Amniotic epithelial cell (primary cell): ENCODE measurements around the gene ST8SIA5.

Experiments
- DNase-seq: peaks from one replicate; pipeline ENCODE4 v3.0.0-alpha.2; 2010; ENCODE audit warnings: low read depth

The ST8SIA5 gene

DNA sequence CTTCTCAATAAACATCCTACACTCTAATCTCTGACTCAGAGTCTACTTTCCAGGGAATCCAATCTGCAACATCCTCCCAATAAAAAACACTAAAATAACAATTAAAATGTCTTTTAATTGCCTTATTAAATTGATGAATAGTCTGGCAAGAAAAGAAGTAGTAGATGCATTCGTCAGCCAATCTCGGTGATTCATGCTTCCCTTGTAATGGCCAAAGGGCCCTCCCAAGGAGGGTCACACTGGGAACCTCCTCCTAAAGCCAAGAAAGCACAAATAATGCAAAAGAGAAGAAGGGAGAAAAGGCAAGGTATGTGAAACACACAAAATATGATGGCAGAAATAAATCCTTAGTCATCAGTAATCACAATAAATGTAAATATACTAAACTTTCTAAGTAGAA is 16.8 kb downstream of the ST8SIA5 start:
- DNase-seq = no peak

DNA sequence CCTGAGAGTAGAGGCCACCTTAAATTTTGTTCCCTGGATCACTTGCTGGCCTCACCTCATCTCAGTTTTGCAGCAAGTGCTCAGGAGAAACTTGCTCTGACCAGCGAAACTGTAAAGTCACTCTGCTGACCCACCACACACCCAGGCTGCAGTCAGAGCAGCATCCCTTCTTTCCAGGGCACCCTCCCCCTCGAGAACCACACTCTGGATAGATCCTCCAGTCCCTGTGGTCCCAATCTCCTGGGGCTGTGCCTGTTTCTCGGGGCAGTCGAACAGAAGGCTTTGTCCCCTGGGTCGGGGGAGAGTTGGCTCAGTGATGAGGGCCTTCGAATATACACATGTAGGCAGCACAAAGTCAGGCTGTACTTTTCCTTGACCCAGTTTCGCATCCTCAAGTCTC is 18.4 kb downstream of the ST8SIA5 start:
- no peak for DNase-seq

DNA sequence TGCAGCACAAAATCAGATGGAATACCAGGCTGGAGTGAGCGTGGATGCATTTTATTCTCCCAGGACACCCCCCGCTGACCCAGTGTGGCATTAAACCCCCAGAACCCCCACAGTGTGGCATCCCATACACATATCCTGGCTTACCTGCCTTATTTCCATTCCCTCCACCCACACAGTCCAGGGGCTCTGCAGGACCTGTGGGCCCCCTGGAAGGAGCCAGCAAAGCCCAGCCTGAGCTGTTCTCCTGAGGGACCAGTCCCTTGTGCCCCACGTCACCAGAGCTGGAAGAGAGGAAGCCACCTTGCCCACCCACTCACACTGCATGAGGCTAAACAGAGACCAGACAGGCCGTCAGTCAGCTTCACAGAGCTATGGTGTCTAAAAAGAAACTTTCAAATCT is 20.1 kb downstream of the ST8SIA5 start:
- no peak for DNase-seq

DNA sequence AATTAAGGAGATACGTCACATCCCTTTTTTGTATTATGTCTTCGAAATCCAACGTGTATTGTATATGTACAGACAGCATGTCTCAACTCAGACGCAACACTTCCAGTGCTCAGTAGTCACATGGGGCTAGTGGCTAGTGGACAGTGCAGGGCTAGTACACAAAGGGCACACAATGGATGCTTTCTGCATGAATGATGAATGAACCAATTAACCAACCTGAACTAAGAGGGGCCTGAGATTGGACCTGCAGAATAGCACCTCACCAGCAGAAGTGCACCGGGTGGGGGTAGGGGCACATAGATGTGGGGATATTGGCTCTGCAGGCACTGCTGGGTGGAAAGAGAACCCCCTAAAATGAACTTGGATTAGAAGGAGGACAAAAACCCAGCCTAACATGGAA is 20.7 kb downstream of the ST8SIA5 start:
- DNase-seq = no peak

DNA sequence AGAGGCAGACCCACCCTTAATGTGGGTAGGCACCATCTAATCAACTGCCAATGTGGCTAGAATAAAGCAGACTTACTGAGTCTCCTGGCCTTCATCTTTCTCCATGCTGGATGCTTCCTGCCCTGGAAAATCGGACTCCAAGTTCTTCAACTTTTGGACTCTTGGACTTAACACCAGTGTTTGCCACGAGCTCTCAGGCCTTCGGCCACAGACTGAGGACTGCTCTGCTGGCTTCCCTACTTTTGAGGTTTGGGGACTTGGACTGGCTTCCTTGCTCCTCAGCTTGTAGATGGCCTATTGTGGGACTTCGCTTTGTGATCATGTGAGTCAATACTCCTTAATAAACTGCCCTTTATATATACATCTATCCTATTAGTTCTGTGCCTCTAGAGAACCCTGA is 21.9 kb downstream of the ST8SIA5 start:
- no peak for DNase-seq

DNA sequence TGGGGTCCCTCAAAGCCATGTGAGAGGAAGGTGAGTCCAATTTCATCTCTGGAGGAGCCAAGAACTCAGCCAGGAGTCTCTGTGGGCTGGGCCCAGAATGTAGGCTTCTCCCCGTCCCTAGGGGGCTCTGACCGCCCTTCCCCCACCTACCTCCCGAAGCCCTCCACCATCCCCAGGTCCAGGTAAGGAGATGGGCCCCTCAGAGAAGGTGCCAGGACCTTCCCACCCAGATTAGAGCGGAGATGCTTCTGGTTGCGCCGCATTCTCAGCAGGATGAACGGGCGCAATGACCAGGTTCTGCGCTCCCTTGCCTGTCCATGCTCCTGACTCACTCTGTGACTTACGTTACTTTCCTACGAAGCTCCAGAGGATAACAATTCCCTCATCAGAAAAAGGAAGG is 23.0 kb downstream of the ST8SIA5 start:
- DNase-seq = no peak

DNA sequence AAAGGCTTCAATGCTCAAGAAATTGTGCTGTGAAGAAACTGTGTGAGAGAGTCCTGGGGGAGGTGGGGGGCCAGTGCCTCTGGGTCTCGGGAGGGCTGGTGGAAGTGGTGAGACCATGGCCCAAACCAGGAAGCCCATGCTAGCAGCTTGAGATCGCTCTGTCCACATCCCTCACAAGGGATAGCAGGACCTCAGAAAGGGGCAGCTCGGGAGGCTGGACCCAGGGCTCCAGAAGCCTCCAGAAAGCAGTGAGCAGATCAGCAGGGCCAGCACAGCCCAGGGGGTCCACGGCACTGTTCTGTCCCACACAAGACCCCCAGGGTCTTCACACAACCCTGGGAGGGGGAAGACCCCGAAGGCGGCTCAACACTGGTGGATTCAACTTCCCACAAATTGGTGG is 24.1 kb downstream of the ST8SIA5 start:
- no peak for DNase-seq

DNA sequence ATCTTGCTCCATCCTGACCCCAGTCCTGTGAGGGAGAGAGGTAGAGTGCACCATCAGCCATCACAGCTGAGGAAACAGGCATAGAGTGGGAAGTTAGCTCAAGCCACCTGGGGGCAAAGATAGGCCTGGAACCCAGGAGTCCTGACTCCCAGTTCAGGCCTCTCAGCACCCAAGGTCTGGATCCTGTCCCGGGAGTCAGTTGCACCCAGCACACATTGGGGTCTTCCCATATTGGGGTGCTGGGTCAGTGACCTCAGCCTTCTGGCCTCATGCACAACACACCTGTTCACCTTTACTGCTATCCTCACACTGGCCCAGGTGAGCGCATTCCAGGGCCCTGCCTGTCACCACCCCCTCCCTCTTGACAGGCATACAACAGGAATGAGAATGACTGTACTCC is 24.7 kb downstream of the ST8SIA5 start:
- no peak for DNase-seq

DNA sequence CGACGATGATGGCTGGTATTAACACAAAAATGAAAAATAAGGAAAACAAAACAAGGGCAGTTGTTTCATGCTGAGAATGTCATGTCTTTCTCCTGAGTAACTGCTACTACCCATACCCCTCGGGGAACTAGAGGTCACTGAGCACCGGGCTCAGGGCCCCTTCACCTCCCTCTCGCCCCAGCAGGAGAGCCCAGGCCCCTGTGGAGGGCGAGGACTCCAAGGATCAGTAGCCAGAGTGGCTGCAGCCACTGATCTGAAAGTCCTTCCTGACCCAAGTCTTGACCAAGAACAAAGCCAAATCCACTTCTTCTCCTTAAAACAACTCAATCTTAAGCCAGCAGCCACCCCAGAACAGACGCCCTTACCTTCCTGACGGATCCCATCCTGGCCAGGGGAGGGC is 25.5 kb downstream of the ST8SIA5 start:
- DNase-seq = no peak

DNA sequence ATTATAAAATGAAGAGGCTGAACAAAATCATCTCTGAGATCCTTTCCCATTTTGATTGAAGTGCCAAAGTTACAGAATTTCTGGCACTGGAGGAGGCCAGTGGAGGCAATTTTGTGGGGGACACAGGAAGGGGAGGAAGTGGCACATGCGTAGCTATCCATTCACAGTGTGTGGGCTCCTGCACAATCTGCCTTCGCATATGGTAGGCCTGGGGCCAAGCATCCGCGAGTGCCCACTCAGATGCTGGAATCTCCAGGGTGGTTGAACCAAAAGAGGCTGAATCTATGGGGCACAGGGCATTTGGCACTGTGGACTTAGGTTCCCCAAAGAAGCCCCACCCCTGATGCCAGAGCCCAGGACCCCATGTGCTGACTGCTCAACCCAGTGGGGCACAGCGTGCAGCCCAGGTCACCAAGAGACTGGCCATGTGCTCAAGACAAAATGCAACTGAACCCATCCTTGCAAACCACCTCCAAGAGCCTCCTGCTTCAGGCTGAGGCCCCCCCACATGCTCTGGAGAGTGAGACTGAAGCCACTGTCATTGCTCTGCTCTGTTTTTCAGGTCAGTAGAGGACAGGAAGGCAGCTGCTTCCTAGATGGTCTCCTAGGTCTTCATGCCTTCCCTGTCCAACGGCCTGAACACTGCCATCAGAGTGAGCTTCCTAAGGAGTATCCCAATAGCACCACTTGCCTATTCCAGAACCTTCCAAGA is 28.5 kb downstream of the ST8SIA5 start:
- no peak for DNase-seq

DNA sequence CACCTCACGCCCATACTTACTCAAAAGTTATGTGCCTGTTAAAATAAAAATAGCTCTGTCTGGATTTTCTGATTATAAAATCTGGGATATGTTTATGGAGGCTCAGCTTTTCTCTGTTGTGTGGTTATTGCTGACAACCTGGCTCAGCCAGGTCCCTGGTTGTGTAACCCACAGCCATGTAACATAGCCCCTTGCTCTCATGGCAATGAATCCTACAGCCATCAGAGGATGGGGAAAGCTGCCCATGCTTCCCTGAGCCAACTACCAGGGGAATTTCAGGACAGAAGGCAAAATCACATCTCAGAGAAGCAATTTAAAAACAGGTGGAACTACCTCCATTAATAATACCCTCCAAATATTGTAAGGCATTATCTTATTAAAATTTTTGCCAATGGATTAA is 29.7 kb downstream of the ST8SIA5 start:
- no peak for DNase-seq

DNA sequence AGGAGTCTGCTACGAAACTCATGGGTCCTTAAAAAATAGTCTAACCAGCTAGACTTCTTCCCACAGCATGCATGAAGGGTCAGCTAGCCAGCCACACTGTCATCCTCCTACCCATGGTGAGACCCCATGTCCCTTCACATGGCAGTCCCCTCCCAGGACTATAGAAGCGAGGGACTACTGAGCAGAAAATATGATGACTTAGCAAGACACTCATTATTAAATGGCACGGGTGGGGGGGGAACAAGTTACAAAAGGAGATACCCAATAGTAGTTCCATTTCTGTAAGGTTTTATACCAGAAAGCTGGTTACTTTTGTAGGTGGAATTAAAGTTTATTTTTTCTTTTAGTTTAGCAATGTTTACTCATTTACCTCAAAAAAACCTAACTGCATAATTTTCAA is 31.5 kb downstream of the ST8SIA5 start:
- DNase-seq = no peak

DNA sequence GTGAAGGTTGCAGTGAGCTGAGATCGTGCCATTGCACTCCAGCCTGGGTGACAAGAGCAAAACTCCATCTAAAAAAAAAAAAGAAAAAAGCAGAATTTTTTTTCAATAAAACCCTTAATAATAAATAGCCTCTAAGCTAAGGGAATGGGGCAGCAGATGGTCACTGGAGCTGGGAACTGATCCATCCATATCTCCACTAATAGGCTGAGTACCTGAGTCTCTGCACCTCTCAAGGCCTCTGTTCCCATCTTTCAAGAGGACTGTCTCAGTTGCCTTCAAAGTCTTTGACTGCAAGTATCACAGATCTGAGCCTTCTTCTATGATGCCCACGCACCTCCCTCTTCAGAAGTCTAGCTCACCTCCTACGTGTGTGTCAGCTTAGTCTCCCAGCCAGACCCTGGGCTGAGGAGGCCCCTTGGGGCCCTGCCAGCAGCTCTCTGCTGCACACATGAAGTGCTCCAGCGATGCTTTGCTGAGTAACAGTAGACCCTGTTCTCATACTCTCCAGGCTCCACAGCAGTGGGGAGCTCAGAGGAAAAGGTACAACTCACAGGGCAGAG is 32.9 kb downstream of the ST8SIA5 start:
- DNase-seq = no peak

DNA sequence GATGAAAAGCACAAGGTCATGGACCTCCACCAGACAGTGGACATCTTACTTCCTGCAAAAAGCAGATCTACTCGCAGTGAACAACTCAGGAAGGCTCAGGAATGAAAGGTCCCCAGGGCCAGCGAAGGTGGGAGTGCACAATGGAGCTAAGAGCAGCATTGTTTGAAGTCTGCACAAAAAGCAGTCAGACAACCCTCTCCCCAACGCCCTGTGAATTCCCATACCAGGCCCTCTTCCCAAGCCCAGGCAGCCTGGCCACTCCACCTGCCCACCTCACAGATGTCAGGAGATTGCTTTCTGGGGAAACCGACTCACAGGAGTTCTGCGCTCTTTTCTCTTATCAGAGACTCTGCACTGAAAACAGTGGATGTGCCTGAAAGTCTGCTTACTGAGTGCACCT is 34.8 kb downstream of the ST8SIA5 start:
- DNase-seq = no peak

DNA sequence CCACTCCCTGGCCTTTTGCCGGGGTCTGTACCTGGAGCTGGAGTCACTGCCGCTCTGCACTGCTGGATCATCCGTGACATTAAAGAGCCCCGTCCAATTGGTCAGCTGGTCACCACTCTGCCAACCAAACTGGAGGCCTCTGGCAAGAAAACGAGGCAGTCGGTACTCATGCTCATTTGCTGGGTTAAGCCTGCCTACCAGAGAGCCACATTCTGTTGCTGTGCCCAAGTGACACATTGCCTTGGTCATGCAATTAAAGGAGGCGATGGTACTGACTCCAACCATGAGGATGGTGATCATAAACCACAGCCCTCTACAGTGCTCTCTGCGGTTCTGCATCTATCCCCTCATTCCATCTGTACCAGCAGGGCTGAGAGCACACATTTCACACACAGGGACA is 35.5 kb downstream of the ST8SIA5 start:
- DNase-seq = no peak

DNA sequence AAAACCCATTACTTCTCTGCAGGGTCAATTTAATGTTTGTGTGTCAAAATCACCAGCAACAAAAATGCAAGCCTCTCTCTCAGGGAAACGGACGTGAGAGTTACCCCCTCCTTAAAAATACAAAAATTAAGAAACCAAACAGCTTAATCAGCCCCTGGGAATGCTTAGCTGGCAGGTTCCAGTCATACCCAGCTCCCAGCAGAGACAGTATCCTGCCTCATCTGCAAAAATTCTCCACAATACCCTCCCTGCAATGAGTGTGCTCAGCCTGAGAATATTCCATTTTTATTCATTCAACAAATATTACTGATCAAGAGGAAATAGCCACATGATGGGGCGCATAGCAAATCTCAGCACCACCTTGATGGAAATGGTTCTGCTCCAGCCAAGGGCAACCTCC is 36.3 kb downstream of the ST8SIA5 start:
- DNase-seq = no peak

DNA sequence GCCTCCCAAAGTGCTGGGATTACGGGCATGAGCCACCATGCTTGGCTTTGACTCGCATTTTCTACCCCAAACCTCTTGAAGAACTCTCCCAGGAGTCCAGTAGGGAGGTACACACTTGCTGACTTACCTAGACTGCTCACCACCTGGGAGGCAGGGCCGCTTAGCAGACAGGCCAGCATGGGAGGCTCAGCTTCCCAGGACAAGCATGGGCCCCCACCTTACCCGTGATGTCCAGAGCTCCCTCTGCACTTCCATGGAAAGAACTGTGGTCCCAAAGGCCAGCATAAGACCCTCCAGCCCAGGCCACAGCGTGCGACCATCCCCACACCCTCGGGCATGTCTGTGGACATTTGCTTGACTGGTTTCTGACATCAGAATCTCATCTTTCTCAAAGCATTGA is 36.8 kb downstream of the ST8SIA5 start:
- DNase-seq = no peak

DNA sequence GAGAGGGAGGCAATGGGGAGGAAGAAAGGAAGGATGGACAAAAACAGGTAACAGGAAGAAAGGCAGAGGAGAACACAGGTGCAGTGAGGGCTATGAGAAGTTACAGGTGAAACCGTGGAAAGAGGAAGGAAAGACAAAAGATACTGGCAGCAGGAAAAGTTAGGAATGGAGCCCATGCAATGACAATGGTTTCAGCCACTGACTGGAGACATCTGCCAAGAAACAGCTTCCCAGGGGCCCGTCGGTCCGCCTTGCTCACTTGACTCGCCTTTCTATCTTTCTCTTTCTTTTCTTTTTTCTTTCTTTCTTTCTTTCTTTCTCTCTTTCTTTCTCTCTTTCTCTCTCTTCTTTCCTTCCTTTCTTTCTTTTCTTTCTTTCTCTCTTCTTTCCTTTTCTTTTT is 37.5 kb downstream of the ST8SIA5 start:
- DNase-seq = no peak

DNA sequence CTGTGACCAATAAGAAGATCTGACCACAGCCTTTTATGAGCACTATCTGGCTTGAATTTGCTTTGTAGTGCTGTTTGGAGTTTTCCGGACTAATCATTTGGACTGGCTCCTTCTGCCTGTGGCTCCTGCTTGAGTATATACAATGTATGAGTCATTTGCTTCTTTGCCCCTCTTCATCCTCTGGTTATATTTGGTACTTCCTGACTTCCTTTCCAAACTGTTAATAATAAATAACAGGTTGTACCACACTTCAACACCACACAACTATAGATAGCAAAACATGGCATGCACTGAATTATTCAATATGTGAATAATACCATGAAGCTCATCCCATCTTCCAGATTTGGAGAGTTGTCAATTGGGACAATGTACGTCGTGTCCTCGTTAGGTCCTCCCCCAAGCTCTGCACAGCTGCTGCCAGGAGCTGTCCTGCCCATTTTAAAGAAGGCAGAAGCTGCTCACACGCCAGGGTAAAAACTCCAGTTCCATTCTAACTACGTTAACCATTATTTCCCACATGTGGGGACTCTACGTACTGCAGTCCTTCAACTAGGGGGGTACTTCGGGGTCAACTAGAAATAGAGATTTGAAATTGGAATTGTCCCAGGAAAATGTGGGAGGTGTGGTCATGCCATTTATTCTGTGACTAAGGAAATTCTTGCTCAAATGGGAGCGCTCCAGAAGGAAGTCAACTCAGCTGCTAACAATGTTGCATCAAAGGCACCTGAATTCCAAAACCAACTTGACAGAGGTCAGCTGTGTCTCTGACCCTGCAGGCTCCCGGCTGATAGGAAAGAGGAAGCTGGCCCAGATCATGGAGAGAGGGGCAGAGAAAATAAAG is 38.1 kb downstream of the ST8SIA5 start:
- no peak for DNase-seq

DNA sequence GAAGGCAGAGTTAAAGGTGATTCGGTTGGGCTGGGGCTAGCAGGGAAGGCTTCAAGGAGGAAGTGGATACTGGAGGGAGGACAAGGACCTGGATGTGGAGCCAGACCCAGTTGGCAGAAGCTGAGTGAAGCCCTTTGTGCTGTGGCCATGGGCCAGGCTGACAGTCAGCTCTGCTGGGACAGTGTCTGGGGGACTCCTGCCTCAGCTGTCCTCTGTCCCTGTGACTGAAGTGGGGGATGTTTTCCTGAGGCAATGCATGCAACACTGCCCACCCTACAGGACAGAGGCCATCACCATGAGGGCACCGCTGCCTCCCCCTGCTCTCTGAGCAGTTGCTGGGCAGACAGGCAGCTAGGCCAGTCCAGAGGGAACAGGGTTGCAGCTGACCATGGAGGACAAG is 40.0 kb downstream of the ST8SIA5 start:
- DNase-seq = no peak

DNA sequence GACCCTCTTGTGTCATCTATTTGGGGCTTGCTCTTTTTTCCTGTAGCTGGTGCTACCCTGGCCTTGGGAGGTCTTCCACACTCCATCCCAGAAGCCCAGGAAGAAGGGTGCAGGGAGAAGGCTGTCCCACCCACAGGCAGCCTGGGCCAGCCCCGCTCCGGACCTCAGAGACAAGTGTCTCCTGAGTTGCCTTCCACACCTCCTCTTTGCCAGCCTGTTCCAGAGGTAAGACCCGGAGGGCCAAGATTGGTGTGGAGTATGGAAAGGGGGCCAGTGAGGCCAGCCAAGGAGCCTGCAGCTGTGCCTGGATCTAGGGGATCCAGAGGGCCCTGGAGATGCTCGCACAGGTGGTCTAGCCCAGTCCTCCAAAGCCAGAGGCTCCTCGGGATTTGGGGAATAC is 40.5 kb downstream of the ST8SIA5 start:
- no peak for DNase-seq

DNA sequence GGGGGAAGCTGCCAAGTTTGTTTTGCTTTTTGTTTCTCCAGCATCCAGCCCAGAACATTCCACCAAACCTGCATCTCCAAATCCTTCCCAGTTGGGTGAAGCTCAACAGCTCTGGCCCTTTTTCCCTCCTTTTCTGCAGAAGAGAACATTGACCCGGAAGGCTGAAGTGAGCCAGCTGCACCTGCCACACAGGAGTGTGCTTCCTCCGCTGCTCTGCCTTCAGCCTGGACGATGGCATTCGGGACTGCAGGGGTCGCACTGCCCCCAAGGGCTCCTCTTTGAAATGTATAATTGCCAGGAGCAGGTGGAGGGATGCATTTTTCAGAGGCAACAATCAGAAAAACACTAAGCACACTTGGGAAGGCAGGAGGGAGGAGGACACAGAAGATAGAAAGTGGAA is 41.8 kb downstream of the ST8SIA5 start:
- DNase-seq = no peak

DNA sequence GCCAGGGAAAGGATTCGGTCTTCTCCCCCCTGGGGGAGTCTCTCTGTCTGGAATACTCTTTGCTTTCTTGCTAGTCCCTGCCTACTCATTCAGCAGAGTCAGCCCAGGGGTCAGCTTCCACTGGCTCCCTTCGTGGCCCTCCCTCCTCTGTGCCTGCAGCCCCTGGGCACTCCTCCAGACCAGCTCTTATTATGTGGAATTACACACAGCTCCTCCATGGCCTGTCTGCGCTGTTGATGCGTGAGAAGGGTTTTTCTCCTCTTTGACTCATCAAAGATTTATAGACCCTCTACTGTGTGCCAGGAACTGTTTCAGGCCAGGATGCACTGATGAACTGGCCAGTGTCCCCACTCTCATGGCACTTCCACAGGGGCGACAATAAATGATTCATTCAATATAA is 44.4 kb downstream of the ST8SIA5 start:
- DNase-seq = no peak

DNA sequence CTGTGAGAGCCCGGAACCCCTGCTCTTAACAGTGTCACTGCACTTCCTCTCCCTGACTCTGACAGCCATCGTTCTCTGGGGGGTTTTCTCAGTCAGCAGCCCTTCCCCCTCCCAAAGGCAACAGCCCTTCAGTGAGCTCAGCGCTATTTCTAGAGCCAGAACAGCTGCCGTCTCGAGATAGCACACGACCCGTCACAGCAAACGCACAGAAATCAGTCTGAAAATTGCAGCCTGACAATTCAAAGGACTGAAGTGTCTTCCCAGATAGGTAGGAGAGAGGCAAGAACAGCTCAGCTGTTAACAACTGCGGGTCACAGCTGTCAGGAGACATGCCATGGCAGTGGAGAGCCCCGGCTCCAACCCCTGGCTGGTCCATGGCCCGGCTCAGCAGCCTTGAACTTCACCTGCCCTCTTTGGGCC is 45.4 kb downstream of the ST8SIA5 start:
- no peak for DNase-seq
